Cerebellar nuclear complex (tissue), 1 donor: ENCODE measurements around the gene EEFSEC.

Experiments
- DNase-seq, 2 experiments: peaks; one replicate each; lab custom pipeline; 2025; lab: John Stamatoyannopoulos, UW

Gene EEFSEC

DNA sequence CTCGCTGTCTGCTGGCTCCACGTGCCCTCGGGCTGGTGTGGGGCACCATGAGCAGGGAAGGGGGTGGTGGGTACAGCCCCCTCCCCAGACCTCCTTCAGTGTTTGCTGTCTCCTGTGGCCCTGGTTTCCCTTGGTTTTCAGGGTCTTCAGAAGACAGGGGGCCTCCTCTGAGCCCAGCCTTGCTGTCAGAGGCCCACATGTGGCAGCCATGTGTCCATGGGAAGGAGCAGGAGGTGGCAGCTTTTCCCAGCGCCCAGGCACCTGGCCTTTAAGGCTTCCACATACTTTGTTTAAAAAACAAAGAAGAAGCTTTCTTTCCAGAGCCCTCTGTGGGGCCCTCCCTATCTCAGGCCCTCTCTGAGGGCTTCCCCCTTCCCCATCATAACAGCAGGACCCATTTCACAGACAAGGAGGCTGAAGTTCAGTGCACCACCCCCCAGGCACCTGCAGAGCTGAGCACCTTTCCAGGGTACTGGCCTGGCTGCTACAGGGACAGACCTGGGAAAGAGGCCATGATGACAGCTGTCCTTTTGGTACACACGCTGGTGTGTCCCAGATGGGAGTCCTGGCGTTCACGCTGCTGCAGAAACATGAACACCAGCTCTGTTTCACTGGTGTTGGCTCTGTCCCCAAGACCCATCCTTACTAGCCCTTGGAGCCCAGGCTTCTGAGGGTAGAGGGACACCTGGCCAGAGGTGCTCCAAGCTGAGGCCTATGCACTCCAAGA lies 239.7 kb downstream of the EEFSEC start:
- peak in 1 of 2 experiments; percentile 17 for DNase-seq

DNA sequence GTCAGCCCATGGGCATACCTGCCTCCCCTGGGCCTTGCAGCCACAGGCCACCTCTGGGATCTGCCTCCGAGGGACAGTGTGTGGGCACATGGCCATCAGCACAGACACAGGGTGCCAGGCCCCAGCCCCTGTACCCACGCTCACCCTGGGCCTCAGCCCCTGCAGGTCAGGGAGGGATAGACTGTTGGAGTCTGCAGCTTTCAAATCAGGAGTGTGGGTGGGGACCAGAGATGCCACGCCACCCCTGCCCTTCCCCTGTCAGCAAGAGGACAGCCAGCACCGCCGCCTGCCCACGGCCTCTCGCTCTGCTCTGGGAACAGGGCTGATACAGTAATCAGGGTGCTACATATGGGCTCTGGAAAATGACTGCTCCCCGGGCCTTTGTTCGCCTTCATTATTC lies 240.8 kb downstream of the EEFSEC start:
- DNase-seq, result no peak

DNA sequence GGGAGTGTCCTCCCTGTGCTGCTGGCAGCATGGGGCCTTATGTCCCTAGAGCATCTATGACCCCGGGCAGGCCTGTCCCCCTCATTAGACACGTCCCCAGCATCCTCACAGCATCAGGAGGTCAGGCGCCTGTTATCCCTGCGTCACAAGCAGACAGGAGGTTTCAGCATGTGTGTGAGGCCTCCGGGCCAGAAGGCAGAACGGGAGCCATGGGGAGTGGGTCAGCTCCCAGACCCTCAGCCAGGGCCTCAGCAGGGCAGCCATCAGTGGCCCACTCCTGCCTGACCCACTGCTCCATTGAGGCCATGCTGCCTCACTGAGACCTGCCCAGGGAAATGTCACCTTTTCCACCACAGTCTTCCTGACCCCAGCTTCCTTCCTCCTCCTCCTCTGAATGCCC lies 241.8 kb downstream of the EEFSEC start:
- DNase-seq, result no peak

GRCh38 chr3:128395500-128396162 lies 242.3 kb downstream of the EEFSEC start:
- peak in 1 of 2 experiments; percentile 9 for DNase-seq

GRCh38 chr3:128397484-128397883 lies 244.2 kb downstream of the EEFSEC start:
- DNase-seq, result no peak

GRCh38 chr3:128398586-128398985 lies 245.3 kb downstream of the EEFSEC start:
- DNase-seq, result no peak

DNA sequence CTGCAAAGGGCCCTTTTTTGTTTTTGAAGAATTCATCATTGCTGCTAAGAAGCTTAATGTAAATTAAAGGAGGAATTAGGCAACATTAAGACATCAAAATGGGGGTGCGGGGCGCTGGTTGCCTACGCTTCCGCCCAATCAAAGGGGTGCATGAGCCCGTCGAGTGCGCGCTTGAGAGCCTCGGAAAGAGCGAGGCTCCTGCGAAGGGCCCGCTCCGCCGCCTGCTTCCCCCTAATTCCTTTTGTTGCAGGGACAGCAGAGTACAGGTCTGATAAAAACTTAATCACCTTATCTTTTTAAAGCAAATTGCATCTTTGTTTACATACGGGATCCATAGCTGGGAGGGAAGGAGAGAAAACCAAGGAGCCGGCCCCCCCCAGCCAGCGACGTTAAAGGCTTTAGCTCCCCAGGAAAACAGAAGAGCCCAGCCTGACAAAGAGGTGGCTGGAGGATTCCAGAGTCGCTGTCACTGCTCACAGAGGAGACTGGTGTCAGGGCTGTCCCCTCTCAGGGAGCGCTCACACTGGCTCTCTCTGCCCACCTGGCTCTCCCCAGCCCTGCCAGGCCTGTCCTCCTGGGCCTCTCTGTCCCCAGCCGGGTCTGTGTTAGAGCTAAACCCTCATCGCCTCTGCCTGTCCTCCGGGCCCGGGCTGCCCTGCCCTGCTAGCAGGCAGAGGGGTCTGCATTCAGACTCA lies 246.1 kb downstream of the EEFSEC start:
- DNase-seq, result no peak

GRCh38 chr3:128400671-128401070 lies 247.4 kb downstream of the EEFSEC start:
- no peak for DNase-seq

- no peak for DNase-seq
These were observed 249.0 kb downstream of the EEFSEC start for GRCh38 chr3:128402319-128402718.

DNA sequence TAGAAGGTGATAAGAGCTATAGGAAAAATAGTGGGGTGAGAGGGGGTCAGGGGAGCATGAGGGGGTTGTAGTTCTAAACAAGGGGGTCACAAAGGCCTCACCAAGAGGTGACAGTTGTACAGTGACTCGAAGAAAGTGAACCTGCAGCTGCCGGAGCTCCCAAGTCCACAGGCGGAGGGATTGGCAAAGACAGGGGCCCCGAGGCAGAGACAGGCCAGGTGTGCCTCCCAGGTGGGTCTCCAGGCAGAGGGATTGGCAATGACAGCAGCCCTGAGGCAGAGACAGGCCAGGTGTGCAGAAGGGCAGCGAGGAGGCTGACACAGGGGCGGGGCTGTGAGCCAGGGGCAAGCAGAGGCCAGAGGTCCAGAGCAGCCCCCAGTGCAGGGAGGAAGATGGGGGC lies 249.7 kb downstream of the EEFSEC start:
- DNase-seq, result no peak

DNA sequence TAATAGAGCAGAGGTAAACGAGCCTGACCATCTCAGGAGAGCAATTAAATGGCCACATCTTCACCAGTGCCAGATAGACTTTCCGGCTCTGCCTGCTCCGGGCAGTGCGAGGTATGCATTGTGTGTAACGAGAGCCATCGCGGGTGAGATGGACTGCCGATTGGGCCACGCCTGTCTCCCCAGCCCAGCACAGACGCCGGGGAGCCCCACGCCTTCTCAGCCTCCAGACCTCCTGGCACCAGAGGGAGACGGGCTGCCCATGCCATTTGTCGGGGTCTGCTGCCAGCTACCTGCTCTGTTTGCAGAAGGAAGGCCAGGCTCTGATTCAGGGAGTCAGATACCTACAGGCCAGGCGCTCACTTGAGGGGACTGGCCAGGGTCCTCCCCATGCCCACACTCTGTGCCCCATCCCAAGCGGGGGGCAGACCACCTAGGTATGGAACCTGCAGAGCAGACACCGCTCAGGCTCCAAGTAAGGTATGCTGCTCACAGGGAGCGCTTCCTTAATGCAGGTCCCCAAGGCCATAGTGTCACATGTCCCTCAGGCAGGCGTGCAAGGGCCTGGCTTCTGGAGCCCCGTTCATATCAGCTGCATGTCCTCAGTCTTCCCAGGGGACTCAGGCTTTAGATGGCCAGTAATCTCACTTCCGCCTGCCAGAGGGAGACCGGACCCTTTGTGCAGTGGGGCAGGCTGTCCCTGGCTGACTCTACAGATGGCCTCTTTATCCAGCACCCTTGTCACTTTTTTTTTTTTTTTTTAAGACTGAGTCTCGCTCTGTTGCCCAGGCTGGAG lies 251.2 kb downstream of the EEFSEC start:
- DNase-seq, result peak in 1 of 2 experiments; percentile 40

DNA sequence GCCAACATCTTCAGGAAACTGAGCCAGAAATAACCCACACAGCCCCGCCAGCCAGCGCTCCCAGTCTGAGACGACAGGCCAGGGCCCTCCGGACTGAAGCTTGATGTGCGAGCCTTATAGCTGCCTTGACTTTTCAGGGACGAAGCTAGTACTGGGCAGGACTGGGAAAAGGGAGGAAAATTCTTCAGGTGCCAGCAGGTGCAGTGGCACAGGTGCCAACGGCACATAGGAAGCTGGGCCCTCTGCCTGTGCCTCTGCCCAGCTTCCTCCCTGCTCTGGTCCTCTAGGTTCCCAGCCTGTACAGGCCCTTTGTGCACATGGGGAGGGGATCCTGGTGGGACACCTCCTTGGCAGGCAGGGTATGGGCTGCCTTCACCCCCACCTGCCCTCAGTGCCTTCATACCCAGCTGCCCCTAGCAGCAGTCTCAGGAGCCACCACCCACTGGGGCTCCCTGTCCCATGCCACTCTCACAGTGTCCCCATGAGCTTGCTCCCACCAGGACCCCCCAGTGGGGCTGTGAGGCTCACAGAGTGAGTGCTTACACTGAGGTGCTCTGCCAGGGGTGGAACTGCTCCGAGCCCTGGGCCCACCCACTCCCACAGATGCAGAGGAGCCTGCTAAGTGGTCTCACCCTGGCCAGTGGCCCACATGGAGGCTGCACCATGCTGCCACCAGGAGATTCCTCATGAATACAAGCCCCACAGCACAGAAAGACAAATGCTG lies 252.4 kb downstream of the EEFSEC start:
- DNase-seq, result no peak

DNA sequence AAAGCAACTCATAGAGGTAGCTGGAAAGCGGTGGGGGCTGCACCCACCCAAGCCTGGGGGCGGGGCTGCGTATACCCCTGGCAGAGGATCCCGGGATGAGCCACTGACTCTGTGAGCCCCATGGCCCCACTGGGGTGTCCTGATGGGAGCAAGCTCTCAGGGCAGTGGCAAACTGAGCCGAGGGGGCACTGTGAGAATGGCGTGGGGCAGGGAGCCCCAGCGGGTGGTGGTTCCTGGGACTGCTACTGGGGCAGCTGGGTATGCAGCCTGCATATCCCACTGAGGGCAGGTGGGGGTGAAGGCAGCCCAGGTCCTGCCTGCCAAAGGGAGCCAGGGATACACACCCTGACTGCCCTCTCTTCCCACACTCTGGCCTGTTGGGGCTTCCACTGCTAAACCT lies 254.0 kb downstream of the EEFSEC start:
- no peak for DNase-seq

DNA sequence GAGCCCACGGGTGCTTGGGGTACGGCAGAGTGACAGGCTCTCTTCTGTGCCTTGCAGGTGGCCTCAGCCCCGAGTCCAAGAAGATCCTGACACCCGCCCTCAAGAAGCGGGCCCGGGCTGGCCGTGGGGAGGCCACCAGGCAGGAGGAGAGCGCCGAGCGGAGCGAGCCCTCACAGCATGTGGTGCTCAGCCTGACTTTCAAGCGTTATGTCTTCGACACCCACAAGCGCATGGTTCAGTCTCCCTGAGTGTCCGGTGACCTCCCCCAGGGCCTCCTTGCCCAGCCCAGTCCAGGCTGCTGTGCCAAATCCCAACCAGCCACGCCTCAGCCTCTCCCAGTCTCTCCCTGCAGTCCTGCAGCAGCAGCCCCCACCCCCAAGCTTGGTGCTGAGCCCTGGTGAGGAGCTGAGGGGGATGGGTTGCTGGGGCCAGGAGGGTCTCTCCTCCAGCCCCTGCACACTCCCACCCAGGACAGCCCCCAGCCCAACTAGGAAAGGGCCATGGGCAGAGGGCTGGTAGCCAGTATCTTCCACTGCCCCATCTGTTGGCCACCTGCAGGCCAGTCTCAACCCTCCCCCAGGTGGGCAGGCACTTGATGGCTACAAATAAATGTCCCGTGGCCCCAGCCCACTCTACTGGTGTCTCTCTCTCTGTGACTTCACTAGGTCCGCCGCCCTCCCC lies 254.9 kb downstream of the EEFSEC start:
- no peak for DNase-seq

GRCh38 chr3:128408693-128409623 lies 255.7 kb downstream of the EEFSEC start:
- DNase-seq, result no peak

- no peak for DNase-seq
These were observed 256.6 kb downstream of the EEFSEC start for GRCh38 chr3:128409624-128410581.

DNA sequence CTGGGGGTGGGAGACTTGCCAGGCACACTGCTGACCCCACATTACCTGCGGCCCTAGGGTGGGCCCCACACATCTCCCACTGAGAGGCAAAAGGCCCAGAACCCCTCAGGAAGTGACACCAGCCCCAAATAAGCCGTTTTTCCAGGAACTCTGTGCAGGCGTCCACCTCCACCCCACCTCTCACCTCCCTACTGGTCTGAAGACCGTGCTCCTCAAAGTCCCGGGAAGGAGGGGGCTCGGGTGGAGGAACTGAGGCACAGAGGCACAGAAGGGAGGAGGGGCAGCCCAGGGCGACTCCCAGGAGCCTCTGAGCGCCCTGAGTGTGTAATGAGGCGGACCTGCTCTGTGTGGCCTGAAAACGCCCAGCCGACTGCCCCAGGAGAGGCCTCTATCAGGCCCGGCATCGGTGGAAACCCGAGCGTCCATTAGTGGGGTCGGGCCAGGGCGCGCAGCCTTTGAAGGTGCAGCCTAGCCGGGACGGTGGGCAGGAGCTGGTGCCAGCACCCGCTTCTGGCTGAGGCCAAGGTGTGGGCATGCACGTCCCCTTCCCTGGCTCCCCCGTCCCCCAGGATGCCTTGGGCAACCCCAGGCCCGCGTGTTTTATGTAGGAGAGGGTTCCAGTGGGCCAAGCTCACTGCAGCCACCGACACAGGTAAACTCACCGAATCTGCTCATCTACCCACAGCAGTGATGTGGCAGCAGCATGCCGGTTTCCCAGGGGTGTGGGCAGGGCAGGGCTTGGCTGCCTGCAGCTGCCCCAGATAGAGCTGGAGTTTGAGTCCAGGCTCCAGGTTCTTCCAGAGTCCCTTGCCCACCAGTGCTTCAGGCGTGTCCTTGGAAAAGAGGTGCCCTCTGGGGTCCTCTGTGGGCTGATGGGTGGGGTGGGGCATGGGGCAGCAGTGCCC lies 257.6 kb downstream of the EEFSEC start:
- no peak for DNase-seq
